HG03135 (cell line): ENCODE data around the gene FAM222A.

Source experiments
- ATAC-seq: cut with Tn5 transposase; IDR thresholded peaks from one replicate; pipeline ENCODE4 v1.9.1; 2021; ENCODE audit warnings: mild to moderate bottlenecking, moderate library complexity; ENCODE audit not compliant: unreplicated experiment

The FAM222A gene

DNA sequence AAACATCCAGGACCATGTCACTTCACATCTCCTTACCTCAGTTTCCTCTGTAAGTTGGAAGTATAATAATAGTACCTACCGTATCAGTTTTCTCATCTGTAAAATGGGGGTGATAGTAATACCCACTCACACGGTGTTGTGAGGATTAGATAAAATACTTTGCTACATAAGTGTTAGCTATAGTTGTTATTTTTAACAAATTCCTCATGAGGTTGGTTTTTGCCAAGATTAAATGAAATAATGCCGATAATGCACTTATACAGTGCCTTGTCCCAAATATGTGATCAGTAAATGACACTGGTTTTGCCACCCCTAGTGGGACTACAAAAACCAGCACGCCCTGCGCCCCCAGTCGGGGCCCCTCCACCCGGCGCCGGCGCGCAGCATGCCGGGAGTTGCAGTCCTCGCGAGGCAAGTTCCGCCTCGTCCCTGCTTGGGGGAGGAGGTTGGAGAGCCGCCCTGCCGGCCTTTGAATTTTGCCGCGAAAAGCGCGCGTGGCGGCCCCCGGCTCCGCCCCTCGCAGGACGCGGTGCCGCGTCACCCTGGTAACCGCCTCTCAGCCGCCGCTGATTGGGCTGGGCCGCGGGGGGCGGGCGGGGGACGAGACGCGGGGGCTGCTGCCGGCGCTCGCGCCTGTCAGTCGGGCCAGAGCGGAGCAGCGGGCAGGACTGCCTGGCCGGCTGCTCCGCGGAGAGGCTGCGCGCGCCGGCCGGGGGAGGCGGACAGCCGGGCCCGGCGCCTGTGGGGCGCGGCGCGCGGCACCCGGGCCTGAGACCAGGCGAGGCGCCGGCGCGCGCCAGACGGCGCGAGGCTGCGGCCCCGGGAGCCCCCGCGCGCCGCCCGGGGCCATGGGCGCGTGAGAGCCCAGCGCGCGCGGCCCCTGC, at the start of gene FAM222A:
Gene FAM222A, plus strand, starts transcription at position 639 of the 884 bp plus-strand sequence. CDS start 30,322 bp downstream, outside the sequence.
- ATAC-seq = peak; percentile 84

DNA sequence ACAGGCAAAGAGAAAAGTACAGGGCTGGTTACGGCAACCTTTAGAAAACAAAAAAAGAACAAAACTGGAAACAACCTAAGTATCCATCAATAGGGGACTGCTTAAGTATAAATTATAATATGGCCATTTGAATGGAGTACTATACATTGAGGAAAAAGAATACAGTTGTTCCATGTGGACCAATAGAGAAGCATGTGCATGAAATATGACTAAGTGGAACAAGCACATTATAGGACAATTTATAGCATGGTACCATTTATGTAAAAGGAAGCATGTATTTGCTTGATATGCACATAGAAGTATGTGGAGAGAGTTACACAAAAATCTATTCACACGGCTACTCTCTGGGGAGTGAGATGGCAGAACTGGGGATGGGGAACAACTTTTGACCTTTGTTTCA, 49.2 kb upstream of the FAM222A start:
- ATAC-seq = no peak

DNA sequence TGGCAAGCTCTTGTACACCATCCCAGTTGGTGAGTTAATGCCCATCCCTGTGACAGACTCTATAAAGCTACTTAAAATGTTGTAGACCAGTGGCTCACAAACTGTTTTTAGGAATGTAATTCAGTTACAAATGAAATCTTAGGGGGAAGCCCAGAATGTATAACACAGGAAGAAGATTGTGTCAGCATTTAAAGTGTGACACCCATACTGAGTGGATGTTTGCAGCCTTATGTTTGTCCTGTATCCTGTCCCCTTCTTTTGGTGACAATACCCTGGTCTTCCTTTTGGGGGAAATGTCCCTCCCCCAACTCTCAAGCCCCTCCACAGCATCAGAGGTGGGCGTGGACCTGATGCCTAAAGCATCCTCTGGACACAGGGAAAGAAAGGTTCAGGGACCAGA, 47.6 kb upstream of the FAM222A start:
- ATAC-seq = no peak

DNA sequence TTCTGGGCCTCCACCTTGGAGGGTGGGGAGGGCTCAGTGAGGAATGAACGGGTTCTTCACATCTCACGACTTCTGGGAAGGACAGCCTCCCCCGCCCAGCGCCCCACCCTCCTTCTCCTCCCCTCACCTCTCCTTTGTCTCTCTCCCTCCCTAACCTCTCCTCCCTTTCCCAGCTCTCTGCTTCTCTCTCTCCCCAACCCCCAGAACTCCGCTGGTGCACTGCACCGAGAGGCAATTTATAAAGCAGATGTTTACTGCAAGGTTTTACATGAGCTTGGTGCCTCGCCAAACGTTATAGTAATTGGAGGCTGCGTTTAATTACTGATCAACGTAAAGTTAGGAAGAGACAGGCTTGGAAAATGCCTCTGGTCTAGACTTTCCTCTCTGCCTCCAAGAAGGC, 42.9 kb upstream of the FAM222A start:
- no peak for ATAC-seq

DNA sequence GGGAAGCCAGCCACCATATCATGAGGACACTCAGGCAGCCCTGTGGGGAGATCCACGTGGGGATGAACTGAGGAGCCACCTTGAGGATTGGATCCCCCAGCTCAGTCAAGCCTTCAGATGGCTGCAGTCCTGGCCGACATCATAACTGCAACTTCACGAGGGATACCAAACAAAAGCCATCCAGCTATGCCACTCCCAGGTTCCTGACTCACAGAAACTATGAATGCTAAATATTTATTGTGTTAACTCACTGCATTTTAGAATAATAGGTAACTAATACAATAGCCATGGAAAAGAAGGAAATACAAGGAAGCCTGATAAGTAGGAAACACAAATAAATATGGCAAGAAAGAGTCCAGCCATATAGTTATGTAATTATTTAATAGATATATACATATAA, 42.1 kb upstream of the FAM222A start:
- ATAC-seq = no peak

DNA sequence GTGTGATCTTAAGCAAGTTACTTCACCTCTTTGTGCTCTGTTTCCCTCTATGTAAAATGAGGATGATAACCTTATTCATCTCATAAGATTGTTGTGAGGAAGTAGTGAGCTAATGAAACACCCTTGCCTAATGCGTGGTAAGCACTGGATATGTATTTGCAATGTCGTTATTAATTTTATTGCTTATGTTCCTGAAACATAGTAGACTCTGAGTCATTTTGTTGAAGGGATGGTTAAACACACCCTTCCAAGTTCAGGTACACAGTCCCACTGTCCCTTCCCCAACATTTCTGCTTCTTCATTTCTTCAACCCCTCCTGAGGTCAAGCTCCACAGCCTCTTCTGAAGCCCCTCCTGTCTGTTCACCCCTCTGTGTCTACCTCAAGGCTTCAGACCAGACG, 40.2 kb upstream of the FAM222A start:
- no peak for ATAC-seq

DNA sequence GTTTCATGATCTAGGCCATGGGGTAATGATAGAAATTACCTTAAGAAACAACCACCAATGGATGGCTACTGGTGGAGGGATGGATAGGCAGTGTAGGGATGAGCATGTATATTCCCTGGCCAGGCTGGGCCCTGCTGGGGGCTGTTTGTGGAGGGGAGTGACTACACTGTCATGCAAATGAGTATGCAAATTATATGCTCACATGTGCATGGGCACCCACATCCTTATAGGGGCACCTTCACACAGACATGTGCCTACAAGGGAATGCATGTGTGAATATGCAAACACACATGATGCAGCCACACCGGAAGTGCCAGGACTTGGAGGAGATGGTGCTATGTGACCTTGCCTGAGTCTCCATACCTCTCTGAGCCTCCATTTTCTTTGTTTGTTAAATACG, 39.7 kb upstream of the FAM222A start:
- ATAC-seq = no peak

DNA sequence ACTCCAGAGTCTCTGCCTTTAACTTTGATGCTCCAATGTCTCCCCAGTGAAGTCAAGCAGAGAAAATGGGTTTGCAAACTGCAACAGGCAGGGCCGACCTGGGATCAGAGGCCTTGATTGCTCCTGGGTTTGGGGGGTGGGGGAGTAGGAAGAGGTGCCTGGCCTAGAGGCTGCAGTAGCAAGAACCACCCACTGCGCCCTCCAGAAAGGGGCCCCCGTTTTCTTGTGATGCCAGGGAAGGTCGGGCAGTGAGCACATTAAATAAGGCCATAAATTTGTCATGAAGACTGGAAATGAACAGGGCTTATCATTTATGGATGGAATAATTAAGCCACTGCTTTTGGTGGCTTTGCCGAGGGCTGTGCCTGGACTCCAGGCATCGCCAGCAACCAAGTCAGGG, 38.2 kb upstream of the FAM222A start:
- no peak for ATAC-seq

DNA sequence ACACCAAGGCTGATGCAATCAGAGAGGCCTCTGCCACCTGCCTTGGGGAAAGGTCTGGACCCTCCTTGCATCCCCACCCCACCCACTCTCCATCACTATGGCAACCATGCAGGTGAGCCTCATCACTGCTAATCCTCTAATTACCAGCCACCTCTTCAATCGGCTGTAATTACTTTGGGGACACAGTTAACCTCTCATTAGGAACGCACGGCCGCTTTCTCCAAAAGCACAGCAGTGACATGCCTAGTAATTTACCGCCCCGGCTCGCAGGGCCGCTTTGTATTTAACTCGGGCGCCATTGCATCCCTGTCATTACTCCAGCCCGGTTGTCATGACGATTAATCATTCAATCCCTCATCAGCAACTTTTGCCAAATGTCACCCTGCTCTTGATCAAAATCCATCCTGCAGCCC, 36.3 kb upstream of the FAM222A start:
- ATAC-seq = no peak

DNA sequence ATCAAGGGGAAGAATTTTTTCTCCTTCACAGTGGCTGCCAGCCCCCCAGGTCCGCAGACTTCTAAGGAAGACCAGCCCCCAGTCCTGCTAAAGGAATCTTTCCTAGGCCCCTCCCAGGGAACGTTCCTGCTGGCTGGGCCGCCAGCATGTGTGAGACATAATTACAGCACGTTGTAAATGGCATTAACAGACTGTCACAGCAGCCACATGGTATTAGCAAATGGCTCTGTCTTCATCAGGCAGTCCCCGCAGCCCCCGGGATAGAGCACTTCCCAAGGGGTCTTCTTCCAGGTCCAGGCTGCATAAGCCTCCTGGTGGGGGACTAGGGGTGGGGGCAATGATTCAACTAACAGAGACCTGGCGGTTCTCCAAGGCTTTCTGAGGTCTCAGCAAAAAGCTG, 34.9 kb upstream of the FAM222A start:
- ATAC-seq = no peak

DNA sequence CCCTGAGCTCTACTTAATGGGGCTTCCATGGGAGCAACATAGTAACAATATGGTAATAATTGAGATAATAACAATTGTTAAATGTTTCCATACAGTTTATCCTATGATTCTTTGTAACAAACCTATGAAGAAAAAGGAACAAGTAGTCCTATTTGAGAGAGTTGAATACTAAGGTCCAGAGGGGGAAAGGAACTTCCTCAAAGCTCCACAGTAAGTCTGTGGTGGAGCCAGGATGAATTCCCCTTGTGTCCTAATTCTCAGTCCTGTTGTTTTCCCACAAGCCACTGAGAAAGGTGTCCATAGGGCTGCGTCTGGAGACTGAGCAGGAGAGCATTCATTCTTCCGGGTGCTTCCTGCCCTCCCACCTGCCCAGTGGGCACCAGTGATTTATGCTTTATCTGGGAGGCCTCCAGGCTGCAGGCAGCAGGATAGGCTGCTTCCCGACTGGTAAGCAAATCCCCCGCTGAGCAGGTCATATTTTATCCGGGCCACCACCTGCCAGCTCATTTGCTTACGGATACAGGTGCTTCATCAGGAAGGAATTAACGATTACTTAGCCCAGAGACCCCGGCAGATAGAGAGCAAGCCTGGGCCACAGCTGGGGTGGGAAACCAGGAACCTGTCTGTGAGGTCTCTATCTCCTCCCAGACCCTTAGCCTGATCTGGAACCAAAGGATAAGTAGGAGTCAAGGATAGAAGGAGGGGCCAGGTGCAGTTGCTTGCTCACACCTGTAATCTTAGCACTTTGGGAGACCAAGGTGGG, 33.9 kb upstream of the FAM222A start:
- ATAC-seq = no peak

DNA sequence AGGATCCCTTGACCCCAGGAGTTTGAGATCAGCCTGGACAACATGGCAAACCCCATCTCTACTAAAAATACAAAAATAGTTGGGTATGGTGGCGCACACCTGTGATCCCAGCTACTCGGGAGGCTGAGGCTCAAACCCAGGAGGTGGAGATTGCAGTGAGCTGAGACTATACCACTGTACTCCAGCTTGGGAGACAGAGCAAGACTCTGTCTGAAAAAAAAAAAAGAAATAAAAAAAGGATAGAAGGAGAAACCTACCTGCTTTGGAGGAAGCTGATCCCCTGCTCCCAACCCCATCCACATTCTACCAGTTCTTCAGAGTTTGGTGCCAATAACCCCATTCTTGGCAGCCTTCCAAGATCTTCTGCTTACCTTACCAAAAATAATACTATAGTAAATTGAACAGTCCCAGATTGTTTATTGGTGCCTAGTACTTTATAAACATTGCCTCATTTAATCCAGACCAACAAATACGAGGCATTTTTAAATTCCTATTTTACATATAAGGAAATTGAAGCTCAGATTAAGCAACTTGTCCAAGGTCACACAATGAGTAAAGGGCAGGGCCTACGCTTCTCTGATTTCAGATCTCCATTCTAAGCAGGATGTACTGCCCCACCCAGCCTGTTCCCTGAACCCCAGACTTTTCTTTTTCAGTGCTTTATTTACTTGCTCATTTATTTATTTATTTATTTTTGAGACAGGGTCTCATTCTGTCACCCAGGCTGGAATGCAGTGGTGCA, 33.2 kb upstream of the FAM222A start:
- no peak for ATAC-seq

DNA sequence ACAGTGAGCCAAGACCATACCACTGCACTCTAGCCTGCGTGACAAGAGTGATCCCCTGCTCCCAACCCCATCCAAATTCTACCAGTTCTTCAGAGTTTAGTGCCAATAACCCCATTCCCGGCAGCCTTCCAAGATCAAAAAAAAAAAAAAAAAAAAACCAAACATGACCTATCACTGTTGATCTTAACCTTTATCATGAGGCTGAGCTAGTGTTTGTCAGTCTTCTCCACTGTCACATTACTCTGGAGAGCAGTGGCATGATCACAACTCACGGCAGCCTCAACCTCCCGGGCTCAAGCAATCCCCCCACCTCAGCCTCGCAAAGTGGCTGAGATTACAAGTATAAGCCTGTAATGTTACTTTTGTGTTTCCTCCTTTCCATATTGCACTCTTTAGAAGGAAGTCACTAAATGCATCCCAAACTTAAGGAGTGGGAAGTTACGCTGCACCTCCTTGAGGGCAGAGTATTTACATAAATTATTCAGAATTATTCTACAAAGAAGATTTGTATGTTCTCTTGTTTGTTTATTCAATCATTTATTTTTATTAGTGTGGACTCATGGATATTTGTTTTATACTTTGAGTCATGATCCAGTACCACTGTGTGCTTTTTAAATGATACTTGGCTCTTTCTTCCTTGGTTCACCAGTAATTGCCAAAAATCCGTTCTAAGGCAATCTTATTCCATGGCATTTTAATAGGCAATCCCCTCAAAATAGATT, 31.5 kb upstream of the FAM222A start:
- ATAC-seq = no peak

DNA sequence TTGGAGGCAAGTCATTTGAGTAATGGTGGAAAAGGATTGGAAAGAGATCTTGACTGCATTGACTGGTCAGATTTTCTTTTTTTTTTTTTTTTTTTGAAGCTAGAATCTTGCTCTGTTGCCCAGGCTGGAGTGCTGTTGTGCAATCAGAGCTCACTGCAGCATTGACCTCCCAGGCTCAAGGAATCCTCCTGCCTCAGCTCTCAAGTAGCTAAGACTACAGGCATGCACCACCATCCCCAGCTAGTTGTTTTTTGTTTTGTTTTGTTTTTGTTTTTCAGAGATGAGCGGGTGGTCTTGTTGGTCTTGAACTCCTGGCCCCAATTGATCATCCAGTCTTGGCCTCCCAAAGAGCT, 30.9 kb upstream of the FAM222A start:
- no peak for ATAC-seq

DNA sequence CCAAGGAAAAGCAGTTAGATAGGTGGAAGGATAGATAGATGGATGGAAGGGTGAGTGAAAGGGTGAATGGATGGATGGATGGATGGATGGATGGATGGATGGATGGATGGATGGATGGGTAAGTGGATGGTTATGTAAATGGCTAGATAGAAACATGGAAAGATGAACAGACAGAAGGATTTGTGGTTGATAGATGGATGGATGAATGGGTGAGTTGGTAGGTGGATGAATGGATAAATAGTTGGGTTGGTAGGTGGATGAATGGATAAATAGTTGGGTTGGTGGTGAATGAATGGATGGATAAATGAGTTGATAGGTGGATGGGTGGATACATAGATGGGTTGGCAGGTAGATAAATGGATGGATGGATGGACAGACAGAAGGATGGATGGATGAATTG, 30.3 kb upstream of the FAM222A start:
- no peak for ATAC-seq

DNA sequence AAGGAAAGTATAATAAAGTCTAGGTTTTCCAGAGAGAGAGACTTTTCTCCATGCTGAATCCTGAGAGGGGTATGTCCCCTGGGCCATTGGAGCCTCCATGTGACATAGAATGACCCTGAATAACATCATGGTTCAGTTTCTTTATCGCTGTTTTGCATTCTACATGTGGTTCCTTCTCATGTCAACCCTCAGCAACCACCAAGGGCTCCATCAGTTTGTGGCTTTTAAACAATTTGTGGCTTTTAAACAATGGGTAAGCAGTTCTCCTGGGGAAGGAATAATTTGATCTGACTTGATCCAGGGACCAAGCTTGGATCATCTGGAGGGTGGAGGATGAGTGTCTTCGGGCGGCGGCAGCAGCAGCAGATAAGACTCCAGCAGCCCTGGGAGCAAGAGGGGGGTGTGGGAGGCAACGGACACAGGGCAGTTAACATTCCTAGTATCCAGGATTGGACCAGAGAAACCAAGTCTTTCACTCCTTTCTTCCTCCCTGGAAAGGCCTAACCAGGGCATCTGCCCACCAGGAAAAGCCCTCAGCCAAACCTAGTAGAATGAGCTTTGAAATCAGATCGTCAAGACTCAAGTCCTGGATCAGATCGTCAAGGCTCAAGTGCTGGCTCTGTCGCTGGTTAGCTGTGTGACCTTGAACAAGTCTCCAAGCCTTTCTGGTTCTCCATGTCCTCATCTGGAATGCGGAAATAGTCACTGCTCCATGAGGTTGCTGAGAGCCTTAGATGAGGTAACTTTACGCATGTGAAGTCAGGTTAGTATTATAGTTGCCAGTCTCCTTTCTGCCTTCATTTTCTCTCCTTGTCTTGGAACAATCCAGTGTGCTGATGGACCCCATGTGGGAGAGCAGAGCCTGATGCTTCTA, 27.8 kb upstream of the FAM222A start:
- ATAC-seq = no peak

DNA sequence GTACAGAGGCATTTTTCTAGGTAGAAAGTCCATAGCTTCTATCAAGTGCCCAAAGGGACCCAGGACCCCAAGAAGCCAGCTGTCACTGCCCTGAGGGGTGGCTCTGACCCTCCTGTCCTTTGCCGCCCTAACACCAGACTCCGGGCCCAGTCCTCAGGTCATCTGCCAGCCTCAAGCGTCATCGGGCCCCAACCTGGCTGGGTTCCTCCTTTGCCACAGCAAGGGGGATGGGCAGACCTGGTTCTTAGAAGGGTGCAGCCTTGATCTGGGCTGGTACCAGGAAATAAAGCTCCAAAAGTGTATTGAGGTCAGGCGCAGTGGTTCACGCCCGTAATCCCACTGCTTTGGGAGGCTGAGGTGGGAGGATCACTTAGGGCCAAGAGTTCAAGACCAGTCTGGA, 27.1 kb upstream of the FAM222A start:
- ATAC-seq = no peak

DNA sequence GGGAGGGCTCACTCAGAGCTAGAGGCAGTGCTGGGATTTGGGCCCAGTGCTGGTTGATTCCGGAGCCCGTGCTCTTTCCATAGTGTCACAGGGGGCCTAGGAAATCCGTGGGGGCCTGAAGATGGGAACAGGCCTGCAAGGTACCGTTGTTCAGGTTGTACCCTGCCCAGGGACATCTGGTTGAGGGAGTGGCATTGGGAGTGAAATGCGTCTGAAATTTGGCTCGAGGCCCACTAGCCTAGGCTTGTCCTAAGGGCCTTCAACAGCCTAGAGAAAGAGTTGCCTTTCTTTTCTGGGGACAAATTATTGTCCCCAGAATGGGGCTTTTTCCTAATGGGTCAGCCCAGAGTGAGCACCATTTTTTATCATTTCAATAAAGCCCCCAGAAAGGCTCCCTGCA, 26.4 kb upstream of the FAM222A start:
- no peak for ATAC-seq

DNA sequence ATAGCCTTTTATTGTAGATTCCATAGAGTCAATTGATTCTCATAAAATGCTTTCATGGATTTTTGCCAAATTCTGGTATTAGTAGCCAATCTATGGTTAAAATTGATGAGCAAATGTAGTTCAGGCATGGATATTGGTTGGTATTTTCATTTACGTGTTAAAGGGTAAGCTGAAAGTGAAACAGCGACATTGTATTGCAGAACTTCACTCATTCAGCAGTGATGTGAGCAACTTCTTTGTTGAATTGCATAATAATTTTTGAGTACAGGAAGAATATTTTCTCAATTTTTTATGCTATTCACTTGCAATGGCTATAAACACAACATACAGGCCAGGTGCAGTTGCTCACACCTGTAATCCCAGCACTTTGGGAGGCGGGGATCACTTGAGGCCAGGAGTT, 24.2 kb upstream of the FAM222A start:
- no peak for ATAC-seq

DNA sequence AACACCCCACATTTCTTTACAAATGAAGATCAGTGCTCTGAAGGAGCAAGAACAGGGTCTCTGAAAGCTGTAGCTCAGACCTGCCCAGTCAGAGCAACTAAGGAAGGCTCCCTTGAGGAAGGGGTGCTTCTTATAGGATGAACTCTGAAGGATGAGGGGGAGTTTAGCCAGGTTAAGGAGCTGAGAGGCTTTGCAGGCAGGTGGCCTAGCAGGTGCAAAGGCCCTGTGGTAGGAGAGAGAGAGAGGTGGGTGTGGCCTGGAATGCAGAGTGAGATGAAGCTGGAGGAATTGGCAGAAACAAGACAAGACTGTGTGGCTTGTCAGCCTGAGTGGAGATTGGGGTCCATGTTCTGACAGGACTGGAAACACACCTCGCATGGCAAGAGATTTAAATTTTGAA, 20.5 kb upstream of the FAM222A start:
- ATAC-seq = no peak
